ENCODE data around the gene VPREB1.
"Not testable (repeated sequence)": the region's sequence is repeated elsewhere in the genome, so short reads cannot be mapped to it uniquely, and the experiment has no call there.

The VPREB1 gene

DNA sequence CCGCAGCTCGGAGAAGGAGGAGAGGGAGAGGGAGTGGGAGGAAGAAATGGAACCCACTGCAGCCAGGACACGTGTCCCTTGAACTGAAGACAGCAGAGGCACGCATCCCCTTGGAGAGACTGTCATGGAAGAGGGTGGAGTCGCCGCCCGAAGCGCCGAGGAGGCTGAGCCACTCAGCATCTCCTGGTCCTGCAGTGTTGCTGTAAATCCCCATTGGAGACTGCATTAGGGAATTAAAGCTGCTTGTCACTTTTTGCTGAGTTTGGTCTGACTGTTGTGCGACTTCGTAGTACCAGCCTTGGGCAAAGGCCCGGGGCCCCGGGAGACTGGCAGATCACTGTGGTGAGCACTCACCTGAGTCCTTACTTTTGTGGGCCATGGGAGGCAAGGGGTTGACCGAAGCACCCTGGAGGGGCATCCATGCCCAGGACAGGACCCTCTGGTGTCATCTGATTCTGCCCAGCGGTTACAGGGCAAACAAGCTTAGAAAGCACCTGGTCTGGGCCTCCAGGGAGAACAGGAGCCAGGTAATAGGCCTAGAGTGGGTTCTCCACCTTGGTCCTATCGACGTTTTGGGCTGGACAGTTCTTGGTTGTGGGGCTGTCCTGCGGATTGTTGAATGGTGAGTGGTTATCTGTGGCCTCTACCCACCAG, 797 bp downstream of the VPREB1 start:
- Histone ChIP-seq H3K27me3 (ENCODE audit: control insufficient read depth, insufficient read depth, low read length) (no peaks in the 10 kb centered on the region), H3K36me3 (ENCODE audit: control insufficient read depth, insufficient read depth, low read length) (no peaks in the 10 kb centered on the region), H2AFZ (no peak overlapping the region), H3K9me3 (ENCODE audit: control insufficient read depth, low read length) (no peaks in the 10 kb centered on the region), H3K27ac (no peak overlapping the region), H3K4me3 (ENCODE audit: low read depth, low read length) (no peak overlapping the region), H3K9ac (no peak overlapping the region), H3K4me1 (no peaks in the 10 kb centered on the region), H3K79me2 (no peaks in the 10 kb centered on the region), H3K4me2 (ENCODE audit: low read length) (no peak overlapping the region)
- TF ChIP-seq, protein P1, sequence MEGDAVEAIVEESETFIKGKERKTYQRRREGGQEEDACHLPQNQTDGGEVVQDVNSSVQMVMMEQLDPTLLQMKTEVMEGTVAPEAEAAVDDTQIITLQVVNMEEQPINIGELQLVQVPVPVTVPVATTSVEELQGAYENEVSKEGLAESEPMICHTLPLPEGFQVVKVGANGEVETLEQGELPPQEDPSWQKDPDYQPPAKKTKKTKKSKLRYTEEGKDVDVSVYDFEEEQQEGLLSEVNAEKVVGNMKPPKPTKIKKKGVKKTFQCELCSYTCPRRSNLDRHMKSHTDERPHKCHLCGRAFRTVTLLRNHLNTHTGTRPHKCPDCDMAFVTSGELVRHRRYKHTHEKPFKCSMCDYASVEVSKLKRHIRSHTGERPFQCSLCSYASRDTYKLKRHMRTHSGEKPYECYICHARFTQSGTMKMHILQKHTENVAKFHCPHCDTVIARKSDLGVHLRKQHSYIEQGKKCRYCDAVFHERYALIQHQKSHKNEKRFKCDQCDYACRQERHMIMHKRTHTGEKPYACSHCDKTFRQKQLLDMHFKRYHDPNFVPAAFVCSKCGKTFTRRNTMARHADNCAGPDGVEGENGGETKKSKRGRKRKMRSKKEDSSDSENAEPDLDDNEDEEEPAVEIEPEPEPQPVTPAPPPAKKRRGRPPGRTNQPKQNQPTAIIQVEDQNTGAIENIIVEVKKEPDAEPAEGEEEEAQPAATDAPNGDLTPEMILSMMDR (IDR thresholded peaks at IDR 0.05), result no peak

DNA sequence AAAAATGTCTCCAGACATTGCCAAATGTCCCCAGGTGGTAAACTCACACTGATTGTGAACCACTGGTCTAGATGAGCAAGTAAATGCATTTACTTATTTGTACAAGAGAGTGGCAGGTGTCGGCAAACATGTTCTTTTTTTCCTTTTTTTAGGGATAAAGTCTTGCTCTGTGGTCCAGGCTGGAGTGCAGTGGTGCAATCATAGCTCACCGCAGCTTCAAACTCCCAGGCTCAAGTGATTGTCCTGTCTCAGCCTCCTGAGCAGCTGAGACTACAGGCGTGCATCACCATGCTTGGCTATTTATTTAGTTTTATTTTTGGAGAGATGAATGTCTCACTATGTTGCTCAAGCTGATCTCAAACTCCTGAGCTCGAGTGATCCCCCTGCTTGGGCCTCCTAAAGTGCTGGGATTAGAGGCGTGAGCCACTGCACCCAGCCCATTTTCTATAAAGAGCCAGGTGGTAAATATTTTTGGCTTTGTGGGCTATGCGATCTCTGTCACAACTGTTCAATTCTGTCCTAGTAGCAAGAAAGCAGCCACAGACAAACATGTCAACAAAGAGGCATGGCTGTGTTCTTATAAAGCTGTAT, 1.4 kb downstream of the VPREB1 start:
- H3K9ac ChIP-seq, result no peak overlapping the region
- H3K4me1 ChIP-seq, result no peaks in the 10 kb centered on the region
- H3K27ac ChIP-seq, result no peak overlapping the region
- no peaks in the 10 kb centered on the region for H3K9me3 ChIP-seq (ENCODE audit: control insufficient read depth, low read length)
- H3K36me3 ChIP-seq (ENCODE audit: control insufficient read depth, insufficient read depth, low read length), result no peaks in the 10 kb centered on the region
- TF ChIP-seq, protein P1 (IDR thresholded peaks at IDR 0.05), result no peak
- H3K27me3 ChIP-seq (ENCODE audit: control insufficient read depth, insufficient read depth, low read length), result no peaks in the 10 kb centered on the region
- no peaks in the 10 kb centered on the region for H3K79me2 ChIP-seq
- H3K4me2 ChIP-seq (ENCODE audit: low read length), result no peak overlapping the region
- H3K4me3 ChIP-seq (ENCODE audit: low read depth, low read length), result no peak overlapping the region
- no peak overlapping the region for H2AFZ ChIP-seq

GRCh38 chr22:22246706-22247105, 2.1 kb downstream of the VPREB1 start:
- H3K79me2 ChIP-seq, result no peaks in the 10 kb centered on the region
- no peak overlapping the region for H3K4me3 ChIP-seq (ENCODE audit: low read depth, low read length)
- H3K36me3 ChIP-seq (ENCODE audit: control insufficient read depth, insufficient read depth, low read length), result no peaks in the 10 kb centered on the region
- H3K4me2 ChIP-seq (ENCODE audit: low read length), result no peak overlapping the region
- H3K9me3 ChIP-seq (ENCODE audit: control insufficient read depth, low read length), result no peaks in the 10 kb centered on the region
- no peaks in the 10 kb centered on the region for H3K4me1 ChIP-seq
- H3K27ac ChIP-seq, result no peak overlapping the region
- no peaks in the 10 kb centered on the region for H3K27me3 ChIP-seq (ENCODE audit: control insufficient read depth, insufficient read depth, low read length)
- TF ChIP-seq, protein P1 (IDR thresholded peaks at IDR 0.05), result no peak
- H3K9ac ChIP-seq, result no peak overlapping the region
- no peak overlapping the region for H2AFZ ChIP-seq

DNA sequence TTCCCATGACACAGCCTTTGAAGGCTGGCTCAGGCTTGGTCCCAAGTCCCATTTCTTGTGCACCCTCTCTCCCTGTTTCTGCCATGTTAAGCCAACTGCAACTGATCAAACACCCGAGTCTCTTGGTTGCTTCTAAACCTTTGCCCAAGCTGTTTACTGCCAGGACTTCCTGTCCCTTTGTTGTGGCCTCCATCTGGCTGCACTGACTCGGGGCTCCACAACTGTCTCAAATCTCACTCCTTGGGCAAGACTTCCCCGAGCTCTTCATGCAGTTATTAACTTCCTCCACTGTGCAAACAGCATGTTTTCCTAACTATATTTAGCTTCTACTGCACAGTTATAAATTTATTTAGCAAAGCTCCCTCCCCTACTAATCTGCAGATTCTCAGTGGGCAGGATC, 4.3 kb downstream of the VPREB1 start:
- Histone ChIP-seq H3K27me3 (ENCODE audit: control insufficient read depth, insufficient read depth, low read length) (no peaks in the 10 kb centered on the region), H3K4me2 (ENCODE audit: low read length) (no peak overlapping the region), H3K9me3 (ENCODE audit: control insufficient read depth, low read length) (no peaks in the 10 kb centered on the region), H3K36me3 (ENCODE audit: control insufficient read depth, insufficient read depth, low read length) (no peaks in the 10 kb centered on the region), H3K27ac (no peak overlapping the region), H3K79me2 (no peaks in the 10 kb centered on the region), H2AFZ (no peak overlapping the region), H3K9ac (no peak overlapping the region), H3K4me1 (no peaks in the 10 kb centered on the region), H3K4me3 (ENCODE audit: low read depth, low read length) (no peak overlapping the region)
- TF ChIP-seq, protein P1 (IDR thresholded peaks at IDR 0.05), result no peak

DNA sequence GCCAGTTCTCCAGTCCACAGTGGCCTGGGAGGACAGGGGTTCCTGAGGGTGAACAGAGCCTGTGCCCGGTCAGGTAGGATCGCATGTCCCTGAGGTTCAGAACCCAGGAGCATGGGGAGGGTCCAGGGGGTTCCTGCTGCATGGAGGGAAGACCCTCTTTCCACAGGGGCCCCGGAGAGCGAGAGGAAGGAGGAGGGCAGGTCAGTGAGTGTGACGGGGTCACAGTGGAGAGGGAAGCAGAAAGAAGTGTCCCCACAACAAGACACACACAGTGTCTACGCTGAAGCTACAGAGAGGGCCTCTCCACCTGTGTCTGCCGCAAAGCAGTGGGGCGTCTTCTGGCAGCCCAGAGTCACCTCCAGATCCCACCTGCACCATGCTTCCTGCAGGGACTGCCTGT, 6.1 kb downstream of the VPREB1 start:
- H3K36me3 ChIP-seq (ENCODE audit: control insufficient read depth, insufficient read depth, low read length); H3K27ac ChIP-seq; H2AFZ ChIP-seq: not testable (repeated sequence)

DNA sequence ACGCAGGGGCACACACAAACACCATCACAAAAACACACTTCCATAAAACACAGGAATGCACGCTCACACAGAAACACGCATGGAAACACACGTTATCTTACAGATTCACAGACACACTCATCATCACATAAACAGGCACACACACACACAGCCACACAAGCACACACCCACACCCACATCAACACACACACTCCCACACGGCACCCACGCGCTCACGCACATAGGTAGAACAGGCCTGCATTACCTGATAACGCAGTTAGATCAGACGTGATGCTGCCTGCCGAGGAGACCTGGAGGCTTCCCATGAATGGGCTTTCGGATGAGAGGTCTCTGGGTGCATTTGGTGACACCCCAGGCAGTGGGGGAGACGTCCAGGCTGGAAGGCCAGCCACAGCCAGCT, 11.5 kb downstream of the VPREB1 start:
- not testable (repeated sequence) for H3K79me2 ChIP-seq; H3K4me3 ChIP-seq (ENCODE audit: low read depth, low read length); H3K9me3 ChIP-seq (ENCODE audit: control insufficient read depth, low read length); H2AFZ ChIP-seq; H3K27ac ChIP-seq; H3K4me1 ChIP-seq; H3K9ac ChIP-seq; H3K27me3 ChIP-seq (ENCODE audit: control insufficient read depth, insufficient read depth, low read length); H3K36me3 ChIP-seq (ENCODE audit: control insufficient read depth, insufficient read depth, low read length); H3K4me2 ChIP-seq (ENCODE audit: low read length)

More for the DNA sequence above, 6.1 kb downstream of the VPREB1 start:
- not testable (repeated sequence) for H3K27me3 ChIP-seq (ENCODE audit: control insufficient read depth, insufficient read depth, low read length); H3K4me1 ChIP-seq; H3K4me3 ChIP-seq (ENCODE audit: low read depth, low read length); H3K79me2 ChIP-seq; H3K9me3 ChIP-seq (ENCODE audit: control insufficient read depth, low read length); H3K4me2 ChIP-seq (ENCODE audit: low read length); H3K9ac ChIP-seq

DNA sequence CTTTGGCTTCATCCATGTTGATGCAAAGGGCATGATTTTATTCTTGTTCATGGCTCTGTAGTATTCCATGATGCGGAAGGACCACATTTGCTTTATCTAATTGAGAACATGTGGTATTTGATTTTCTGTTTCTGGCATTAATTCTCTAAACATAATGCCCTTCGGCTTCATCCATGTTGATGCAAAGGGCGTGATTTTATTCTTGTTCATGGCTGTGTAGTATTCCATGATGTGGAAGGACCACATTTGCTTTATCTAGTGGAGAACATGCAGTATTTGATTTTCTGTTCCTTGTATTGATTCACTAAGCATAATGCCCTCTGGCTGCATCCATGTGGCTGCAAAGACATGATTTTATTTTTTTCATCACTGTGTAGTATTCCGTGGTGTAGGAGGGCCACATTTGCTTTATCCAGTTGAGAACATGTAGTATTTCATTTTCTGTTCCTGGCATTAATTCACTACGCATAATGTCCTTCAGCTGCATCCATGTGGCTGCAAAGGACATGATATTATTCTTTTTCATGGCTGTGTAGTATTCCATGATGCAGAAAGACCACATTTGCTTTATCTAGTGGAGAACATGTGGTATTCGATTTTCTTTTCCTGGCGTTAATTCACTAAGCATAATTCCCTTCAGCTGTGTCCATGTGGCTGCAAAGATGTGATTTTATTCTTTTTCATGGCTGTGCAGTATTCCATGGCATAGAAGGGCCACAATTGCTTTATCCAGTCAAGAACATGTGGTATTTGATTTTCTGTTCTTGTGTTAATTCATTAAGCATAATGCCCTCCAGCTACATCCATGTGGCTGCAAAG, 14.2 kb downstream of the VPREB1 start:
- H2AFZ ChIP-seq; H3K27me3 ChIP-seq (ENCODE audit: control insufficient read depth, insufficient read depth, low read length); H3K4me2 ChIP-seq (ENCODE audit: low read length); H3K36me3 ChIP-seq (ENCODE audit: control insufficient read depth, insufficient read depth, low read length); H3K27ac ChIP-seq; H3K9ac ChIP-seq; H3K4me3 ChIP-seq (ENCODE audit: low read depth, low read length); H3K9me3 ChIP-seq (ENCODE audit: control insufficient read depth, low read length); H3K79me2 ChIP-seq; H3K4me1 ChIP-seq: not testable (repeated sequence)
